Hematopoietic multipotent progenitor cell treated with erythropoietin and hydrocortisone succinate and interleukin-3 and kit ligand, for 15 days (in vitro differentiated cells): ENCODE data around the gene TADA2A.
"Not testable (repeated sequence)": the region's sequence is repeated elsewhere in the genome, so short reads cannot be mapped to it uniquely, and the experiment has no call there.

Experiments used
- DNase-seq: peaks from one replicate; pipeline ENCODE4 v3.0.0-alpha.2; 2015; ENCODE audit warnings: low spot score

Gene TADA2A

DNA sequence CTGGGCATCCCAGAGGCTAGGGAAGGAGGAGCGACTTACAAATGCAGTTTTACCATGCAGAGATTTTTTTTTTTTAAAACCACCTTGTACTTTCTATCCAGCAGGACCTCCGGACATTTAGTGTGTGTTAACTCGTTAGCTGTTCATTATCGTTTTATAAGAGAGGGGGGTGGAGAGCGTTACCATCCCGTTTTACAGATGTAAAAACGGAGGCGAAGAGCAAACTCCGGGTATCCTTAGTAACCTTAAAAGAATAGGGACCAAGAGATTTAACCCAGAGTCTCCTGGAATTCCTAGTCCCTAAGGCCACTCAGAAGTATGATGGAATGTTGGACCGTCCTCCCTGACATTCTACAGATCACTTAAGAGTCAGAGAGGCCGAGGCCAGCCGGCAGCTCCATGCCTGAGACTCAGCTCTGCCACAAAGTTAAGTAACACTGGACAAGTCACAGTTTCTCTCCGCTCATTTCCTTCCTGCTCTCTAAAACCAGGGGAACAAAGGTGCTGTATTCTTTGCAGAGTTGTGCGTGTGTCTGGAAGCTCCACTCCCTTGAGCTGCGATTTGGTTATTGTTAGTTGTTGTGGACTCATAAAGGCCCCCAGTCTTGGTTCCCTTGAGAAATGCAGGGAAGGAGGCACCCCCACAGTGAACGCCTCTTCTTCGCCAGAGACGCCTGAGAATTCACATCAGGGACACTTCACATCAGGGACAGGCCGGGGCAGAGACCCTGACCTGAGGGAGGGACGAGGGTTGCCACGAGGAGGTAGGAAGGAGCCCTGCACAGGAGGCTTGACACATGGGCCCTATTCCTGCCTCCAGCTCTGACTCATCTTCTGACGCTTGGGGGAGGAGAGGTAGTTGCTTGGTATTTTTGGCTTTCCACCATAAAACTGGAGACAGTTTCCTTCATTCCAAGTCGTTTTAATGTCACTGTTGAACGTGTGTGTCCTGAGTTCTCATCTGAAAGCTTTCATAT lies 84.2 kb downstream of the TADA2A start:
- no peak for DNase-seq

- DNase-seq, result no peak
These were observed 85.5 kb downstream of the TADA2A start for GRCh38 chr17:37492167-37492566.

DNA sequence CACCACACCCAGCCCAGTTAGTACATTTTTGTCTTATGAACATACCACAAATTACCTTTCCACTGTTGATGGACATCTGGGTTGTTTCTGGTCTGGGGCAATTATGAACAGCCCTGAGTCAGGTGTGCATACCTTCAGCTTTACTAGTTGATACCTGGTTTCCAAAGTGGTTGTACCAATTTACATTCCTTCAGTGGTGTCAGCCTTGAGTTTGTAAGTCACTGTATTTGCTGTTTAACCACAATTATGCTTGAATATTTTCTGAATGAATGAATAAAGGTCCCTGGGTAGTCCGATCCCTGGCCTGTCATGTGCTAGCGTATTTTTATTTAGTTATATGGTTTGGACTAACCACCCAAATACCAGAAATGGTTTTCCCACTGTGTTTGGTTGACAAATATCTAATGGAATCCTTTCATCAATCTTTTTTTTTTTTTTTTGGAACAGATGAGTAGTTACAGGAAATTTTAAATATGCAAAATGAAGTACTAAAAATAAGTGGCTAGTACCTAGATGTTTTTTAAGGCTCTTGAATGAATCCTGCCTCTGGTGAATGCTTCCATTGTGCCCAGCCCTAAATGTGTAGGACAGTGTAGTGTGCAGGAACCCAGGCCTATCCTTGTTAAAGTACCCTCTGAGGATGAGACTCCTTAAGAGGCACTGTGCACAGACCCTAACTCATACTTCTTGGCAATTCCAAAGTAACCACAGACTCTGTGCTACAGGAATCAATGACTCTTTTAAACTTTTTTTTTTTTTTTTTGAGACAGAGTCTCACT lies 86.8 kb downstream of the TADA2A start:
- DNase-seq, result no peak

- no peak for DNase-seq
These were observed 87.7 kb downstream of the TADA2A start for GRCh38 chr17:37494401-37494831.

DNA sequence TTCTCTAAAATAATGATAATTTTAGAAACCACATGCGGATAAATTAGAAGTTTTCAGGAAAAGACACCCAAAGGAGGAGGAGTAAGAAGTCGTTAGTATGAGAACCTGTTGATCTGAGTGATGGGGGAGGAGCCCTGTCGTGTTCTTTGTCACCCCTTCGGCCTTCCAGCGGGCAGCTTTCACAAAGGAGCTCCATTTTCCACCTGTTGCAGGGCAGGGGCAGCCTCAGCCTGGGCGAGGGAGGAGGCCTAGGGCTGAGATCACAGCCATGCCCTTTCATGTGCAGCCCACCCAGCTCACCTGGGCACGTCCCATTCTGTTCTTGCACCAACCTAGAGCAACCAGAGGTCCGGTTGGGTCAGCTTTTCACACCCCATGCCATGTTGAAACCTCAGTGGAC lies 88.3 kb downstream of the TADA2A start:
- DNase-seq, result no peak

DNA sequence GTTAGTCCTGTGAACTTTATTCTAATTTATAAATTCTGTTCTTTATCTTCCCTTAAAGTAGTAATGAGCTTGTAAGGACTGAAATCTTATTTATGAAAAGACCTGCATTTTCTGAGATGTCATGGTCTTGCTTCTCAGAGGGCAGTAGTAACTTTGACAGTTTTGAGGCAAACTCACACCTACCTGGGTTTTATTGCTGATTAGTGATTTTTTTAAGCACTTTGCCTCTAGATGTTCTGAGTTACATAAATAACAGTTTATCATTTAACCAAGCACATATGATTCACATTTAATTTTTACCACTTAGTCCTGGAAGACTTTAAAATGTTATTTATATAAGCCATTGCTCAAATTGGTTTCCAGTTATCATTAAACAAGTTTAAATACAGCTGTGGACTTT lies 93.7 kb downstream of the TADA2A start:
- DNase-seq, result no peak

- DNase-seq, result no peak
These were observed 95.6 kb downstream of the TADA2A start for GRCh38 chr17:37502009-37502936.

DNA sequence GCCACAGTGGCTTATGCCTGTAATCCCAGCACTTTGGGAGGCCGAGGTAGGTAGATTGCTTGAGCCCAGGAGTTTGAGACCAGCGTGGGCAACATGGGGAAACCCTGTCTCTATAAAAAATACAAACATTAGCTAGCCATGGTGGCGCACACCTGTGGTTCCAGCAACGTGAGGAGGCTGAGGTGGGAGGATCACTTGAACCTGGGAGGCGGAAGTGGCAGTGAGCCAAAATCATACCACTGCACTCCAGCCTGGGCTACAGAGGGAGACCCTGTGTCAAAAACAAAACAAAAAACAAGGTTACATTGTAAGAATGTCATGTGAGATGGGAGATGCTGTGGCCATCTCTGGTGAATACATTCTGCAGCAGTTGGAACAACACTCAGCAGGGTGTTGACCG lies 96.5 kb downstream of the TADA2A start:
- no peak for DNase-seq

DNA sequence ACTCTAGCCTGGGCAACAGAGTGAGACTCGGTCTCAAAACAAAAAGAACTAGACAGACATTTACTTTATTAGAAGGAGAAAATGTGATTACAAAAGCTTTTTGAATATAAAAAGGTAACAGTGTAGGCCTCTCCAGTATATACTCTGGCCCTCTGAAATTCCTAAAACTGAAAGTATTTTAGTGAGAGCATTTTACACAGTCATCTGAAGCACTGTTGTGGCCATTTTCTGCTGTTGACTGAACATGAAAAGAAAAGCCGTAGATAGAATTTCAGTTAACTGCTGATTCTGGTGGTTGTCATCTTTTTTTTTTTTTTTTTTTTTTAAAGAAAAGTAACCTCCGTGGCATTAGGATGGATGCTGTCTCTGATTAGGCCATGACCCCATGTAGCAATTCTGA lies 98.6 kb downstream of the TADA2A start:
- no peak for DNase-seq

DNA sequence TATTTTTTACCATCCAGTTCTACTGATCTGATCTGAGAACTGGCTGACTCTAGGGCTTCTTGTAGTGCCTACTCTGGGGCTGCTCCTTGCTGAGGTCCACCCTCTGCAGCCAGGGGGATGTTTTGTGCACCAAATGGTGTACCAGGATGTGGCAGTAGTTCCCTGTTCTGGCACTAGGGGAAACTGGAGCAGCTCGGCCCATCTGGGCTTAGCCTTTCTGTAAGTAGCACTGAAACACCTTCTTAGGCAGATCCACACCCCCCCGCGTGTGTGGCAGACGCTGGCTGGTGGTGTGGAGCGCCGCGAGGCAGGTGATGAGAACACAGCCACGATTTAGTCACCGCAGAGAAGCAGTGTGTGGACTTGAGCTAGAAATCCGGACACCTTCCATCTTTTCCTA lies 100.0 kb downstream of the TADA2A start:
- no peak for DNase-seq

DNA sequence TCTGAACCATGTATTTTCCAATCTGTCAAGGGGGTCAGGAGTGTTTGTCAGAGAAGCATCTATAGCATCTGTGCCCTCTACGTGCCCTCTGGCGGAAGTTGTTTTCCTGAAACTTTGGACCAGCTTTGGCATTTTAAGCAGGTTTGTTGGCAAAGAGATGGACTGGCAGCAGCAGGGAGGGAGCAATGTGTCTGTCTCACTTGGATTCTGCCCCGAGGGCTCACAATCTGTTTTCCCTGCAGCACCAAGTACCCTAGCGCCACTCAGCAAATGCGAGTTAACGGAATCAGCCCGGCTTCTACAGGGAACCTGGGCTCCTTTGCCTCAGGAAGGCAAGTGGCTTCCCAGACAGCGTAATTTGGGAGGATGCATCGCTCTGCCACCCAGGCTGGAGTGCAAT lies 100.4 kb downstream of the TADA2A start:
- DNase-seq, result no peak

DNA sequence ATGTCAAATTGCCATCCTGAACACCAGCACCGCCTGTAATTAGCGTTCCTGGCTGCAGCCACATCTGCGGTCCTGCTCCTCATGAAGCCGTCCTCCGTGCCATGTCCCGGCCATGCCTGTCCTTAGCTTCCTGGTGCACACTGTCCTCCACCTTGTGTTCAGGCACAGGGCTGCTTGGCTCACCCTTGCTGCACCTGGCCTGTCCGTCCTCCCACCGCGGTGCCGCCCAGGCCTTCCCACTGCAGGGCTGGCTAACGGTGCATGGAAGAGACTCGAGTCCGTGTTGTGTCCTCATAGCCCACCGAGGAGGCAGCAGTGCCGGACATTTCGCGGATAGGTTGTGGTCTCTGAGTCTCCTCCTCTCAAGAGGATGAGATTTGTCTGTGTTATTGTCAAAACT lies 103.4 kb downstream of the TADA2A start:
- DNase-seq, result no peak

GRCh38 chr17:37511642-37512041 lies 105.0 kb downstream of the TADA2A start:
- not testable (repeated sequence) for DNase-seq

DNA sequence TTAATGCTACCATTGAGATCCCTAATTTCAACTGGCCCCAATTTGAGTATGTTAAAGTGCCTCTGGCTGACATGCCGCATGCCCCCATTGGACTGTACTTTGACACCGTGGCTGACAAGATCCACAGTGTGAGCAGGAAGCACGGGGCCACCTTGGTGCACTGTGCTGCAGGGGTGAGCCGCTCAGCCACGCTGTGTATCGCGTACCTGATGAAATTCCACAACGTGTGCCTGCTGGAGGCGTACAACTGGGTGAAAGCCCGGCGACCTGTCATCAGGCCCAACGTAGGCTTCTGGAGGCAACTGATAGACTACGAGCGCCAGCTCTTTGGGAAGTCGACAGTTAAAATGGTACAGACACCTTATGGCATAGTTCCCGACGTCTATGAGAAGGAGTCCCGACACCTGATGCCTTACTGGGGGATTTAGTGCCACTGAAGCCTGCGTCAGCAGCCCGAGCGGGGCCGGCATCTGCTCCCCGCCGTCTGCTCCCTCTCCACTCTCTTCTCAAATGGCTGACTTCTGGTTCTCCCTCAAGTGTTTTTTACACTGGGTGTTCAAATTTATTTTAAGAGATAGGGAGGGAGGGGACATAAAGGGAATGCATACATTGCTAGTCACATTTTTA lies 105.9 kb downstream of the TADA2A start:
- no peak for DNase-seq

DNA sequence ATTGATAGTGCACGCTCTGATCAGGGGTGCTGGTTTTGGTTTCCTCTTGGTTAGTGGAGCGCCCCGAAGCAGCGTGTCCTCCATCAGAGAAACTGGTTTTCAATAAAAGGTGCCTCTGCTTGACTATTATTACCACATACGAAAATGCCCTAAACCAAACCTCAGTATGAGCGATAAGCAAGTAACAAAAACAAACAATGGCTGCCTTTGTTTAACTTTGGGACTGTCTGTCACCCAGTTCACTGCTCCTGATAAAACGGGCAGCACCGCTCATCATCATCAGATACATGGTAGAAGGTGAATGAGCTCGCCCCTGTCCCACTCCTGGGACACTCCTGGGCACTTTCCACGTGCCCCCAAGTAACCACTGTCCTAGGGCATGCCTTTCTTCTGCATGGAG lies 107.0 kb downstream of the TADA2A start:
- DNase-seq, result no peak

- no peak for DNase-seq
These were observed 109.5 kb downstream of the TADA2A start for GRCh38 chr17:37516127-37516571.

DNA sequence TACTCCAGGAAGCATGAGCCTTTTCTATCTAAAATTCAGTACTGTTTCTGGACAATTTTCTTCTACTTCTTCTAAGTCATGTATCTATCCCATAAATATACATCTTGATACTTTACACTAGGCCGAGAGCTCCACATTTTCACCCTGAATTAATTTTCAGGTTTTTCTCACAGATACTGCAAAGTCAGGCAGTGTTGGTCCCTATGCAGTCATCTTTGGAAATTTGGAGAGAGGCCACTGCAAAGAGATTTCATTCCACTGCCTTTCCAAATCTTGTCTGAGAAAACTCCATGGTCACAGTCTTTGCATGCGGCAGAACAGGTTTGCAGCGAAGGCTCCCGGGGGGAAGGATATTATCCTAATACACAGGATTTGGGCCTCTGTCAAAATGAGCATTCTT lies 111.2 kb downstream of the TADA2A start:
- no peak for DNase-seq

GRCh38 chr17:37518826-37519225 lies 112.1 kb downstream of the TADA2A start:
- no peak for DNase-seq

DNA sequence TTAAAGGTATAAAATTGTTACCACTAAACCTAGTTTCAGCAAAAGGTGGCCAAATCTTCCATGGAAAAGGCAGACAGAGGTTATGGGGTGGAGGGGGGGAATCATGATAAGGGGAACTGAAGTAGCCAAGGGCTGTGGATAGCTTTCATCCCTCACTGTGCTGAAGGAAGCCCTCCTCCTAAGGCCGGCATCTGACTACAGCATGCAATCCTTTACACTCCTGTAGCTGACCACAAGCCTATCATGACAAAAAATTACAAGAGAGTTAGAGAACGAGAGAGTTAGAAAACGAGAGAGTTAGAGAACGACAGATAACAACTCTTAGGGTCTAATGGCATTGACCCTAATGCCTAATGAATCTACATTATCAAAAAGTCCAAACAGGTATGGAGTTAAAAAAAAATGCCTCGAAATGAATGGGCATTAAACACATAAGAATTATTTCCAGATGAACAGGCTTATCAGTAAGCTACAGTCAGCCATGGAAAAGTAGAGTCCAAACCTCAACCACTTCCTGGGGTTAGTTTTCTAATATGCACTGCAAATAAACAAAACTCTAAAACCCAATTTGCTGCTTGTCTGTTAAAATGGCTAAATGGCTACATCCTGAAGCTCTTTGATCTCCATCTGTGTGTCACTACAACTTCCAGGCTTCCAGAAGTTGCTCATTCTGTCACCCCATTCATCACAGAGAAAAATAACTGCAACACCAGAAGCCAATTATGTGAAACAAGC lies 112.7 kb downstream of the TADA2A start:
- DNase-seq, result no peak

GRCh38 chr17:37520174-37520573 lies 113.5 kb downstream of the TADA2A start:
- no peak for DNase-seq

DNA sequence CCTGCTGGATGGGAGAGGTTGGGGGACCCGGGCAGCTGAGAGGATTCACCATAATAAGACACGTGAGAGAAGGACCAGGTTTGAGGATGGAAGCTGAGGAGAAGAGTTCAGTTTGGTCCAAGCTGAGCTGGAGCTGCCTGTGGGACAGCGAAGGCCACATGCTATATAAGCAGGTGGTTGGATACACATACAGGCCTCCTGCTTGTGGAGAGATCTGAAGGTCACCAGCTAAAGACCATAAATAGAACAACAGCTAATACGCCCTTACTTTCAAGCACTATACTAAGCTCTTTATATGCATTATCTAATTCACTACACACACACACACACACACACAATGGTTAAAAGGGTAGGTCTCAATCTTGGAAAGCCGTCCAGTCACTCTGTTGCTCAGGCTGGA lies 115.1 kb downstream of the TADA2A start:
- no peak for DNase-seq
